ENCODE data around the gene VIT.
"Not testable (repeated sequence)": the region's sequence is repeated elsewhere in the genome, so short reads cannot be mapped to it uniquely, and the experiment has no call there.

The VIT gene

DNA sequence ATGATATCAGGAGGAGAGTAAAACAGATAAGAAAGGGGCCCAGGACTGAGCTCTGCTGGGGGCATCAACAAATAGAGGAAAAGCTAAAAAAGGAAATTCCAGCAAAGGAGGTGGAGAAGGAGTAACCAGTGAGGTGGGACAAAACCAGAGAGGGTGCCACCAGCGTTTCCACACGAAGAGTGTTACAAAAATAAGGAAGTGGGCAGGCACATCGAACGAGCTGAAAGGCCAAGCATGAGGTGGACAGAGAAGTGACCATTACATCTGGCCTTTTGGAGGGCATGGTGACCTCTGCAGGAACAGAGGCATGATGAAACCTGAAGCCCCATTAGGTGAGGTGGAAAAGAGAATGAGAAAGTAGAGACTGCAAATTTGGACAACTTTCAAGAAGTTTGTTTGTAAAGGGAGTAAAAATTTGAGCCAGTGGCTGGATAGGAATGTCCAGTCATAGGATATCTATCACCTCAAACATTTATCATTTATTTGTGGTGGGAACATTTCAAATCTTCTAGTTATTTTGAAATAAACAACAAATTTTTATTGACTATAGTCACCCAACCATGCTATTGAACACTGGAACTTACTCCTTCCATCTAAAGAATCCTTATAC, 18.4 kb upstream of the VIT start:
- DNase-seq: no peak

DNA sequence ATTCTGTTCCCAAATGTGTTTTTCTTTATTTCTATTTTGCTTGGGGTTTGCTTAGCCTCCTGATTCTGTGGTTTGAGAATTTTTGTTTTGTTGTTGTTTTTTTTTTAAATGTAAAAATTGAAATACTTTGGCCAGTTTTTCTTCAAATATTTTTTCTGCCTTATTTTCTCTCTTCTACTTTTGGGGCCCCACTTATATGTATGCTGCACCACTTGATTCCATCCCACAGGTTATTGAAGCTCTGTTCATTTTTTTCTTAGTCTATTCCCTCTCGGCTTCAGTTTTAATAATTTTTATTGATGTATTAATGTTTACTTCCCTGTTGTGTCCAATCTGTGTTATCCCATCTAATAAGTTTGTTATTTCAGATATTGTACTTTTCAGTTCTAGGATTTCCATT, 17.7 kb upstream of the VIT start:
- DNase-seq: no peak

DNA sequence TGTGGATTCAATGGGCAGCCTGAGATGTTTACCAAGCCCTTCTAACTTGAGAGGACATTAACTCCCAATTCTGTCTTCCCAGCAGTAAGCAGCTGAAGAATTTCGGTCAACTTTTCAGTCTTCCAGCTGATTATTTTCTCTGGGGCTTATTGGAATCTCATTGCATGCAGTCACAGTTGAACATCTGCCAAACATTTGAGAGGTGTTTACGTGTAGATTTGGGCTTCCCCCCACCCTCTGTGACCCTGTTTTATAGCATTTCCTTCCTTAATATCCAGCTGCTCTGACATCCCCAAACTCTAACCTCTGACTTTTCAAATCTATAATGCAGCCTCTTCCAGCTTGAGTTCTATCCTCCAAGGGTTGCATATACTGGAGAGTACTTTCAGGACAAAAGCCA, 16.5 kb upstream of the VIT start:
- no peak for DNase-seq

DNA sequence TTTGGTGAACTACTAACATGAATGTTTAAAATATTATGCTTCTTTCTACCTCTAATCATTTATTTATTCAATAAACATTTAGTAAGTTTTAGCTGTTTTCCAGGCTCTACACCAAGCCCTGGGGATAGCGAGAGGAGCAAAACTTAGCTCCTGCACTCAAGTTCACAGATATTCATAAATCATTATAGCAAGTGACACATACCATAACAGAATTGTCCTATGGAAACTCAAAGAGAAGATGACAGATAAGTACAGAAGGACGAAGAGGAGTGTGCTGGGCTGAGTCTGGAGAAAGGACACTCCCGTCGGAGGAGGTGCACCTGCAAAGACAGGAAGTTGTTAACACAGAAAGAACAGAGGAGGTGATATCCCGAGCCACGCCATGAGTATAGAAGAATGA, 13.9 kb upstream of the VIT start:
- DNase-seq: no peak

DNA sequence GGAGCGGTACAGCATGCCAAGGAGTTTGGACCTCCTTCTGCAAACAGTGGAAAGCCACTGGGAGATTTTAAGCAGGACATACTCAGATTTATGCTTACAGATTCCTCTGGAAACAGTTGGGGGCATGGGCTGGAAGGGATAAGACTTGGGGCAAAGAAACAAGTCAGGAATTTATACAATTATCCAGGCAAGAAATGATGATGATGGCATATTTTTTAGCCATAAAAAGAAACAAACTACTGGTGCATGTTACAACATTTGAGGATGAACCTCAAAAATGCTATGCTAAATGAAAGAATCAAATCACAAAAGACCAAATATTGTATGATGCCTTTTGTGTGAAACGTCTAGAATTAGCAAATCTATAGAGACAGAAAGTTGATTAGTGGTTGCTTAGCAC, 13.5 kb upstream of the VIT start:
- no peak for DNase-seq

DNA sequence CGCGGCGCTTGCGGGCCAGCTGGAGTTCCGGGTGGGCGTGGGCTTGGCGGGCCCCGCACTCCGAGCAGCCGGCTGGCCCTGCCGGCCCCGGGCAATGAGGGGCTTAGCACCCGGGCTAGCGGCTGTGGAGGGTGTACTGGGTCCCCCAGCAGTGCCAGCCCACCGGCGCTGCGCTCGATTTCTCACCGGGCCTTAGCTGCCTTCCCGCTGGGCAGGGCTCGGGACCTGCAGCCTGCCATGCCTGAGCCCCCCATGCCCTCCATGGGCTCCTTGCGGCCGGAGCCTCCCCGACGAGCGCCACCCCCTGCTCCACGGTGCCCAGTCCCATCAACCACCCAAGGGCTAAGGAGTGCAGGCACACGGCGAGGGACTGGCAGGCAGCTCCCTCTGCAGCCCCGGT, 8.2 kb upstream of the VIT start:
- DNase-seq: not testable (repeated sequence)

DNA sequence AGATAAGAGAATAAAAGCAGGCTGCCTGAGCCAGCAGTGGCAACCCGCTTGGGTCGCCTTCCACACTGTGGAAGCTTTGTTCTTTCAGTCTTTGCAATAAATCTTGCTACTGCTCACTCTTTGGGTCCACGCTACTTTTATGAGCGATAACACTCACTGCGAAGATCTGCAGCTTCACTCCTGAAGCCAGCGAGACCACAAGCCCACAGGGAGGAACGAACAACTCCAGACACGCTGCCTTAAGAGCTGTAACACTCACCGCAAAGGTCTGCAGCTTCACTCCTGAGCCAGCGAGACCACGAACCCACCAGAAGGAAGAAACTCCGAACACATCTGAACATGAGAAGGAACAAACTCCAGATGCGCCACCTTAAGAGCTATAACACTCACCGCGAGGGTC, 7.5 kb upstream of the VIT start:
- not testable (repeated sequence) for DNase-seq

DNA sequence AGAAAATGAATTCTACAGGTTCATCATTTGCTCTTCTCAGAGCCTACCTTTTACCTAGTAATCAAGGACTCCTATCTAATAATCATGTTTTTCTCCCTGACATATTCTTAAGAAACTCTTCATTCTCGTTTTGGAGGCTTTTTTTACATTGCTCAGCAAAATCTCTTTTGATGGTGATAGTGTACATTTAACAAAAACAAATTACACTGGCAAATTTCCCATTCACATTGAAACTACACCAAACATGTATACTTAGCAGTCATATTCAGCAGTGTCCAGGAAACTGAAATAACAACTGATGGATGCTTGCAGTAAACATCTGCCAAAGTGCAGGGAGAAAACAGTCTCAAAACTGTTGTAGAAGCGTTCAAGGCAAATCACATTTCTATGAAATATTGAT, 4.4 kb upstream of the VIT start:
- no peak for DNase-seq

DNA sequence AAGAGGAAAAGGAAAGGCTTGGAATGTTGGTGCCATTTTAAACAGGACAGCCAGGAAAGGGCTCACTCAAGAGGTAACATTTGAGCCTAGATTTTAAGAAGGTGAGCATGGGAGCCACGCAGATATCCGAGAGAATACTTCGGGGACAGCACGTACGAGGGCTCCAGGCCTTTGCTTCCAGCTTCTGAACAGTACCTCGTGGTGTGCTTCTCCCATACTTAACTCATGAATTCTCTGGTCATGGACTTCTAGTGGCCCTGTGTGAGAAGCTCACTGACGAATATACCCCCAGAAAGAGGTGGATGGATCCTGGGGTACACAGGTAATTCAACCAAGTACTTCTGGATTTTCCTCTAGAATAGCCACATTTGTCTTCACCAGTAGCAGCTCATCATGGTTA, 2.7 kb upstream of the VIT start:
- DNase-seq: no peak

DNA sequence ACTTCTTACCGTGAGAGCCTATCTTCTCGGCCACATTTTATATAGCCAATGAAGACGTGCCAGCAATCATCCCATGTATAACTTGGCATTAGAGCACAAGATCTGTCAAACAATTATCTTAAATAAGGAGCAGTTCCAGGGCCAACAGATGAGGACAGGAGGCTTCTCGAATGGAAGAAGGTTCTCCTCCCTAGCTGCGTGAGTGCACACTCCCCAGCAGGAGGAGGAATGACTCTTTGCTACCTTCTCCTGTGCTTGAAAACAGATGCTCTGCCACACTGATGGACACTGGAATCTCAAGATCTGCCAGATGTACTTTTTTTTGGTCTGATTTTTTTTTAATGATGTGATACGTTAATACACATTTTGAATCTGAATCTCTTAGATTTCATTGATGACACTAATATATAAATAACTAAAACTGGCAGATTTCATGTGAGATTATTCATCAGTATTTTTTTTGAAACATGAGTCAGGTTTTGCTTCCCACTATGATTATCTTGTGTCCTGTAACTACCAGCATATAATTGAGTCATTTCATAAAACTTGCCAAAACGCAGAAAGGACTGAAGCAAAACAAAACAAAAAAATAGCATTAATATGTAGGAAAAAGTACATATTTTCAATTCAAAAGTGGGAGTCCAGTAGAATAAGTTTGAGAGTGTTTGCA, 626 bp upstream of the VIT start:
- no peak for DNase-seq

DNA sequence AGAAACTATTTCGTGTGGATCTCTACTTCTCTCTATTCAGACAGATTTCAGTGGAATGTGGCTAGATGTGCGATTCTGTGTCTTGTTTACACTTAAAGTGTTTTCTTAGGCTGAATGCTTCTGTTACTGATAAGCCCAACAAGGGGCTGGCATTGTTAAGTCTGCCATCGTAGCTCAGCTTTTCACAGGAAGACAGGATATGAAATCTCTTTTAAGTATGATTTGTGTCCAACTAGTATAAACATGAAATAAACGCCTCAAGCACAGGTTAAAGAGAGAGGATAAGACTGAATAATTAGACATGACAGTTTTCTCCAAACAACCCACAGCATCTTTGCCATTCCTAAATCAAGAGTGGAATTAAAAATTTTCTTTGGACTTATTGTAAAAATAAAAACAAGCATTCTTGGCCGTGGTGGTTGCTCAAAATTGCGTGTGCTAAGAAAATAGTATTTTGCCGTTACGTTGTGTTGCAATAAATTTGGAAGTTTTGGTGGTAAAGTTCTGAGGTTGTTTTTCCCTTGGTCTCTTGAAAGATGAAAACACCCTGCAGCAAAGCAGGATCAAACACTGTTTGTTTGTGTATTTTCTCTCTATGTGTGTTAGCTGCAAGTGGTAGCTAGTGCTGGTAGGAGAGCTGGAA, 1.0 kb downstream of the VIT start:
- DNase-seq: no peak

DNA sequence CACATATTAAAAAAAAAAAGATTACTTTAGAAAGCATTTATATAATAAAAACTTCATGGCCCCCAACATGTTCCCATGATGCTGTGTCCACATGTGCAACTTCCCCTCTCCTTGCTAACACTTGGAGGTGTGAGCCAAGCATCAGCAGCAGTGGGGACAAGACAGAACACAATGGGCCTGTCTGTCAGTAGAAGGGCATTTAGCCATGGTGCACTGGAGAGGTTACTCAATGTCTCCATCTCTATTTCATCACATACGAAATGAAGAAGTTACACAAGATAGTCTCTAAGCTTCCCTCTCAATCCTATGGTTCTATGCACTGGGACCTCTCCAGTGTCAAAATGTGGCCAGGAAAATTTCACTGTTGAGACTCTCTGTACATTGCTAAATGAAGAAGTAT, 2.5 kb downstream of the VIT start:
- DNase-seq: no peak

DNA sequence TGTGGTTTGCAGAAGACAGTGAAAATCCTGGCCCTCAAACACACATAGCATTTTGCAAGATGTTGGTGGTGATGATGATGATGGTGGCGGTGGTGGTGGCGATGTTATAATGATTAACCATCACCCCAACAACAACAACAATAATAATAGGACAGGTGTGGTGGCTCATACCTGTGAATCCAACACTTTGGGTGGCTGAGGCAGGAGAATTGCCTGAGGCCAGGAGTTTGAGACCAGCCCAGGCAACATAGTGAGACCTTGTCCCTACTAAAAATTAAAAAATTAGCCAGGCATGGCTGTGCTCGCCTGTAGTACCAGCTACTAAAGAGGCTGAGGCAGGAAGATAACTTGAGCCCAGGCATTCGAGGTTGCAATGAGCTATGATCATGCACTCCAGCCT, 3.8 kb downstream of the VIT start:
- DNase-seq: no peak

DNA sequence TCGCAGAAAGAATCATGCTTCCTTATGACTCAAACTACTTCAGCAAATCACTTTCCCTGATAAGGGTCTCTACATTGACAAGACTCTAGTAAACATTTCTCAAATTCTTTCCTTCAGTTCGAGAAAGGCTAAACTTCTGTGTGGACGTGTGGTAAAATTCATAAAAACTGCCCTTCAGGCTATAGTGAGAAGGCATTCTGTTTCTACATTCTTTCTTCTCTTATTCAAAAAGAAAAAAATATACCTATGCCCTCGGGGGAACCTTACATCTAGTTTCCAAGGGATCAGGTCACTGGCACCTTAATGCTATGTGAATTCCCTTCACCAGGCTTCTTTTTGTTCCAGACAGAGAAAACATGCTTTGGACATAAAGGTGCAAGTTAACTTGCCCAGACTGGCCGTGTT, 4.9 kb downstream of the VIT start:
- DNase-seq: no peak

DNA sequence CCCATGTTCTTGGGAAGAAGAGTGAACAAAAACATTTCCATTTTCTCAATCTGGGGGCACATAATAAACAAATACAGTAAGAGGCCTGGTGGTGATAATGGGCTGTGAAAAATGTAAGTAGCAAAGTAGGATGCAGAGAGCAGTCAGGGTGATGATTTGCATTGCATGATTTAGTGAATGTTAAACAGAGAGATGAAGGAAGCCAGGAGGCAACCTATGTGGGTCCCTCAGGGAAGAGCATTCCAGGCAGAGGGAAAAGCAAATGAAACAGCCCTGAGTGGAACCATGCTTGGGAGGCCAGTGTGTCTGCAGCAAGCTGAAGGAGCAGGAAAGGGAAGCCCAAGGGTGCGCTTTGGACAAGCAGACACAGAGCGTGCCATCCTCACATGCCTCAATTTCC, 5.4 kb downstream of the VIT start:
- no peak for DNase-seq

DNA sequence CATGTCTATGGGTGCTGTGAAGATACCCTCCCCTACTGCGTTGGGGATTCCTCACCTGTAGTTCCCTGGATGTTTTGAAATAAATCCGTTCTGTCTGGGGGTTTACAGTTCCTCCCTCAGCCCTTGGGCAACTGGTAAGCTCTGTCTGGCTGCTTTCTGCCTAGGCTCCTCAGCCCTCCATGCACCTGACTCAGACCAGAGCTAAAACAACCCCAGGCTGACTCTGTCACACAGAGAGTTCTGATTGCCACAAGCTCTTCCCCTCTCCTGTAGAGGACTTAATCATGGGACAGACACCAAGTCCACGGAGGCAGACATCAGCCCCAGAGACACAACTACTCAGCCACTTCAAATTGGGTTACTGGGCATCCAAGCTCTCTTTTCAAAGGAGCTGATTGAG, 6.3 kb downstream of the VIT start:
- DNase-seq: no peak

DNA sequence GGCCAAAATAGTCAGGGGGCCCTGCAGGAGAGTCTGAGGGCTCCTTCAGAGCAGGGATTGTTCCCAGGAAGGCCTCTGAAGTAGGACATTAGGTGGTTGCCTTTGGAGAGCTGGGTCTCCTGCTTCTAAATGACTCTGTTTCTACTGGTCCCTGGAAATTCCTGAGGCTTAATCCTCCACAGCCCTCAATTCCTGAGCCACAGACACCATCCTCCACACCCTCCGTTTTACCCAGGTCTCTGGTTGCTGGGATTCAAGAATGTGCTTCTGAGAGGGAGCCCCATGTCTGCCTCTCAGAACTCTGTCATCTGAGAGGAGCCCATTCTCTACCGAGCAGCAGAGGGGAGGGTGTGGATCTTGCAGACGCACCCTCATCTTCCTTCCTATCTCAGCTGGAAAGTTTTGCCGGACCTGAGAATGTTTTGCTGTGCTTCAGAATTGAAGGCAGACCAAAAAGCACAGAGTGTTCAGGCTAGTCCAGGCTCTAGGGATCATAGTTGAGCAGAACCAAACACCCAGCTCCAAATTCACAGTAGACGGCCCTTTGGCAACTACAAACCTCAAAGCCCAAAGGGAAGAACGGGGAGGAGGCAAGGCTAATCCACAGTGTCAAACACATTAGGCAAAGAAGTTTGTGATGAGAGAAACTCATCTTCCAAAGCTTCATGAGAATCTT, 8.1 kb downstream of the VIT start:
- no peak for DNase-seq

DNA sequence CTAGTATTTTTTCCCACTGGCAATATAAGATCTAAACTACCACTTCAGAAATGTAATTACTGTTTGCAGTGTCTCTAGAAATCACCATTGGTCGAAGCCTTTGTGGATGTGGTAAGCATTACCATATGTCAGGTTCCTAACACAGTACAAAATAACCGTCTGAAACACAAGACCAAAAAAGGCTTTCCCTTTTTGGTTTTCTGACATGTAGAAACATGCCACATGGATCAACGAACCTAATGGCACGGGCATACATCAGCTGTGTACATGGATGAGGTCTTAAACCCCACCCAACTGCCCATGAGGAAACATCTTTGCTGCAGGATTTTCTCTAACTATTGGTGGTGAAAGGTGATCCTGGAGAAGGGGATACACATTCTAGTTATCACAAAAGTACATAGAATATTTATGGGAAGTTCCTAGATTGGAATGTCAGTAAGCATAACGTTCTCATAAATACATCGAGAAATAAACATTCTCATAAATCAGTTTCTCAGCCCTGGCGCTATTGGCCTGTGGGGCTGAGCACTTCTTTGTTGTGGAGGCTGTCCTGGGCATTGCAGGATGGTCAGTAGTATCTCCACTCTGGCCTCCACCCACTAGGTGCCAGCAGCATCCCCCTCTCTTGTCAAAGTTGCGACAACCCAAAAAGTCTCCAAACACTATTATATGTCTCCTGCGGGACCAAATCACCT, 9.0 kb downstream of the VIT start:
- DNase-seq: no peak

DNA sequence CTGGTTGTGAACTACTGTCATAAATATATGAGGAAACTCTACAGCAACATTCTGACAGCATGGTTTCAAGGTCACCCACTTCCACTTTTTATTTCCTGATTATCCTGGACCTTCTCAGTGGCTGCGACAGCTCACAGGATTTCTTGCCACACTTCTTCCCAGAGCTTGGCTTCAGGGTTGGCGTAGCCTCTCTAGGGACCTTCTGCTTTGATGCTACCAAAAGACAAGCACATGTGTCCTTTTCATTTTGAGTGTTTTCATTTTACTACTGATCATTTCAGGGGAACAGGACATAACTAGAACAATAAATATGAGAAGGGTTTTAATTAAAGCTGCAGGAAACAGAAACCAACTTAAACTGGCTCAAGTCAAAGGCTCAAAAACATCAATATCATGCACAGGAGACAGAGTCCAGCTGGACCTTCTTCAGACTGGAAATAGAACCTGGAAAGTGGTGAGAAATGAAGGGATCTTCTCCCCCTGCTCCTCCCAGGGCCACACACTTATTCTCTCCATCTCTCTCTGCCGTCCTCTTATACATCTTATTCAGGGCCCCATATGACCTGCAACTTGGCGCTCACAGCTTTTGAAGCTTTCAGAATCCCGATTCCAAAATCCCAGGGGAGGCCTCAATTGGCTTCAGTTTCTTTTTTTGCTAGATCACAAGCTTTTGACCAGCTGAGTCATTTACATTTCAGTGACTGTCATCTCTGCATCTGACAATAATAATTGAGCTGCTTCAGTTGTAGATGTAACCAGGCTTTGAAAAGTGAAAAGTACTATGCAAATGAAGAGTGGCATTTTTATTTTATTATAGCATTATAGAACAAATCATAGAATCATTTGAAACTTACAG, 9.7 kb downstream of the VIT start:
- DNase-seq: no peak

DNA sequence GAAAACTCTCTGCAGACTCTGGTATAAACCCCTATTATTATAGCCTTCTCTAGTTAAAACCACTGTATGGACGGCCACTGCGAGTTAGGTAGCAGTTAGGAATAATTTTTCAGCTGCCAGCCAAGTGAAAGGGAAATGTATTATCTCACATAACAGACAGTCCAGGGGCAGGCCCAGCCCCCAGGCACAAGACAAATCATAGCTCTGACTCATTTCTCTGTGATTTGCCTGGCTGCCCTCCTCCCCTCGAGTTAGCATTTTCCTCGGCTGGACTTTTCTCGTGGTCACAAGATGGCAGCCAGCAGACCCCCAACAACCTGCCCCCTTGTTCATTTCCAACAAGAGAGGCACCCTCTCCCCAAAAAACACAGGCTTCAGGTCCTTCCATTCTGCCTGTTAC, 10.5 kb downstream of the VIT start:
- no peak for DNase-seq

DNA sequence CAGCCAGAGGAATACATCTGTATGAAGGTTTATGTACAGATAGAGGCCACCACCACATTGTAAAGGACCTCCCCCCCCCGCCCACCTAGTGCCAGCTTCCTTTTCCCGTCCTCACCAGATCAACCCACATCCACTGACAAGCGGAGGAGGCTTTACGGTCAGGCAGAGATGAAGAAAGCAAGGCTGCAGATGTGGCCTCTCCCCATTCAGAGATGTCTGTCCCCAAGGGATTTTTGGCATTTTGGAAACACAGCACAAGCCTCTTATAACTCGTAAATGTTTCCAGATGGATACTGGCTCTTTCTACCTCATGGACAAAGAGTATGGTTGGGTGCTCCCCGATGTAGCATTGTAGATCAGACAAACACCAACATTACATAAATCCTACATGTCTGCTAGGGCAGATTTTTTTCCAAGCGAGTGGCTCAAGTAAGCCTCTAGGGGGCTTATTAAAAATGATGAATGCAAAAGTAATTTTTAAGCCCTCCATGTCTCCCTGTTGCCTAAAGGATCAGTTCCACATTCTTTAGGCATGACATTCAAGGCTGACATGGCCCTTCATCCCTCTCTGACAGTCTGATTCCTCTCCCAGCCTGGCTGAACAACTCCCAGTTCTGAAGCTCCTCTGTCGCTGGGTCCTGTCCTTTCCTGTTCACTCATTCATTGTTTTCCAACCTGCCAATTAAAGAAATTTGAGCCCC, 11.7 kb downstream of the VIT start:
- no peak for DNase-seq
